Measurements from ENCODE around the gene RPS6KA5. TPM values are rescaled to one million over a fixed set of nuclear protein-coding genes. Genes with fewer than 3 reads are reported as not detected.

The RPS6KA5 gene
- total RNA-seq, 1 experiment from 2014 or later = 8.6 TPM

DNA sequence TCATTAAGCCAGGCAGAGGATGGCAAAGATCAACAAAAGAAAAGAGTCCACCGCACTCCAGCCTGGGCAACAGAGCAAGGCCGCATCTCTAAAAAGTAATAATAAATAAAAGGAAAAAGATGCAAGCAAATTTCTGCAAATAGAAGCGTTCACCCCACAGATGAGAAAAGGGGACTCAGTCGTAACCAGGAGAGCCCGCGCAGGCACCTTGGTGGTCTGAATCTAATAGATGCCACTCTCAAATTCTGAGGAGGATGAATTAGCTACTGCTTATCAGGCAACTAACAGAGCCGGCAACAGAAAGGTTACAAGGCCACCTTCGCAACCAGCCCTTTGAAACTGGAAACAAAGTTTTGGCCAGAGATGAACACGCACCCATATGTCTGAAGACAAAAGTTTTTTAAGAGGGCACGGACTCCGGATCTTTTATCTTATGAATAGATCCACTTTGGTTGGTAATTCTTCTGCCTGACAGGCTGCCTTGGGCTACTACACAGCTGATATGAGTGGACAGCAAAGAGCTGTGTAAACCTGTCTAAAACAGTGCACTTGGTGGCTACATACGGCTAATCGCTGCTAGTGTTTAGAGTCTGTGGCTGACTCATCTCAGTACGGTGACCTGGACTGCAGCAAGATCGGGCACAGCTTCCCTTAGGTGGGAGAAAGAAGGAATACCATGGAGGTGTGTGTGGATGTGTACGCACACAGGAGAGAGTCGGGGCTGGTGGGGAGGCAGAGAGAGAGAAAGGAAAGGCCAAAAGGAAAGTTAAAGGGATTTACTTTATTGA, 211.3 kb downstream of the RPS6KA5 start:
- peak; percentile 33; the same call in 1 of the 2 replicates for ATAC-seq
- H3K9ac ChIP-seq (ENCODE audit: low read length) = no peak overlapping the region
- BruUV-seq (replicated peaks) = no TSS peak

GRCh38 chr14:90846511-90846910, 213.9 kb downstream of the RPS6KA5 start:
- BruUV-seq (replicated peaks) = no TSS peak
- ATAC-seq (peak; percentile 27), DNase-seq (peak; percentile 33)
- H3K36me3 ChIP-seq (ENCODE audit: low read depth, low read length) = no peaks in the 10 kb centered on the region
- H2AFZ ChIP-seq (ENCODE audit: low read length) = no peak overlapping the region
- H3K9me3 ChIP-seq (ENCODE audit: low read length) = no peaks in the 10 kb centered on the region
- no peaks in the 10 kb centered on the region for H3K27me3 ChIP-seq (ENCODE audit: low read length)
- H3K4me2 ChIP-seq (ENCODE audit: low read length) = no peak overlapping the region
- intact Hi-C loops (cut with micrococcal nuclease) = no loop called here
- H3K9me2 ChIP-seq (replicated peaks; ENCODE audit: low read length) = no peaks in the 10 kb centered on the region
- H3K27ac ChIP-seq (ENCODE audit: low read length) = no peak overlapping the region
- ChIA-PET CTCF (no interaction called here), POLR2A (ENCODE audit: unreplicated experiment) (no interaction called here)
- no peak overlapping the region for H3K9ac ChIP-seq (ENCODE audit: low read length)
- TF ChIP-seq EZH2 (IDR thresholded peaks at IDR 0.05; ENCODE audit: low read length, unreplicated experiment) (no peak), EZH2phosphoT487 (IDR thresholded peaks at IDR 0.05; ENCODE audit: borderline replicate concordance, low read length) (no peak), CTCF (conservative IDR thresholded peaks at IDR 0.05; ENCODE audit: low read depth, low read length) (no peak)
- no peaks in the 10 kb centered on the region for H4K20me1 ChIP-seq (ENCODE audit: low read length)
- no peak overlapping the region for H3K4me3 ChIP-seq (ENCODE audit: low read length)
- H3K4me1 ChIP-seq (ENCODE audit: insufficient read depth, low read length) = peaks cover 7% of the 10 kb centered on the region
- no peaks in the 10 kb centered on the region for H3K79me2 ChIP-seq (ENCODE audit: low read length)
- no peaks in the 10 kb centered on the region for H3F3A ChIP-seq (ENCODE audit: low read length, unreplicated experiment)

More for the DNA sequence above, 211.3 kb downstream of the RPS6KA5 start:
- TF ChIP-seq CTCF (conservative IDR thresholded peaks at IDR 0.05; ENCODE audit: low read depth, low read length) (no peak), EZH2phosphoT487 (IDR thresholded peaks at IDR 0.05; ENCODE audit: borderline replicate concordance, low read length) (no peak), EZH2 (IDR thresholded peaks at IDR 0.05; ENCODE audit: low read length, unreplicated experiment) (no peak)
- no peaks in the 10 kb centered on the region for H3K9me3 ChIP-seq (ENCODE audit: low read length)
- no peaks in the 10 kb centered on the region for H3F3A ChIP-seq (ENCODE audit: low read length, unreplicated experiment)
- ChIA-PET CTCF (interaction anchor here (0.6 kb wide), 1 partner anchor 29 kb away, joined by 4 read pairs; no protein-coding TSS in a partner anchor), POLR2A (ENCODE audit: unreplicated experiment) (no interaction called here)
- intact Hi-C loops (cut with micrococcal nuclease) = no loop called here
- DNase-seq = no peak
- H3K36me3 ChIP-seq (ENCODE audit: low read depth, low read length) = no peaks in the 10 kb centered on the region
- no peak overlapping the region for H3K4me2 ChIP-seq (ENCODE audit: low read length)
- no peaks in the 10 kb centered on the region for H3K27me3 ChIP-seq (ENCODE audit: low read length)
- H3K4me1 ChIP-seq (ENCODE audit: insufficient read depth, low read length) = peaks cover 7% of the 10 kb centered on the region
- no peaks in the 10 kb centered on the region for H3K9me2 ChIP-seq (replicated peaks; ENCODE audit: low read length)
- H3K27ac ChIP-seq (ENCODE audit: low read length) = no peak overlapping the region
- H3K79me2 ChIP-seq (ENCODE audit: low read length) = no peaks in the 10 kb centered on the region
- H3K4me3 ChIP-seq (ENCODE audit: low read length) = no peak overlapping the region
- no peak overlapping the region for H2AFZ ChIP-seq (ENCODE audit: low read length)
- no peaks in the 10 kb centered on the region for H4K20me1 ChIP-seq (ENCODE audit: low read length)

GRCh38 chr14:90844321-90844720, 216.1 kb downstream of the RPS6KA5 start:
- H3K9ac ChIP-seq (ENCODE audit: low read length) = no peak overlapping the region
- no peaks in the 10 kb centered on the region for H3F3A ChIP-seq (ENCODE audit: low read length, unreplicated experiment)
- no peaks in the 10 kb centered on the region for H4K20me1 ChIP-seq (ENCODE audit: low read length)
- no peak for ATAC-seq
- H2AFZ ChIP-seq (ENCODE audit: low read length) = no peak overlapping the region
- POLR2A ChIA-PET (ENCODE audit: unreplicated experiment) = no interaction called here
- no peak overlapping the region for H3K27ac ChIP-seq (ENCODE audit: low read length)
- H3K36me3 ChIP-seq (ENCODE audit: low read depth, low read length) = no peaks in the 10 kb centered on the region
- CTCF ChIA-PET = no interaction called here
- no peak overlapping the region for H3K4me3 ChIP-seq (ENCODE audit: low read length)
- H3K27me3 ChIP-seq (ENCODE audit: low read length) = no peaks in the 10 kb centered on the region
- BruUV-seq (replicated peaks) = no TSS peak
- H3K9me2 ChIP-seq (replicated peaks; ENCODE audit: low read length) = no peaks in the 10 kb centered on the region
- intact Hi-C loops (cut with micrococcal nuclease) = no loop called here
- TF ChIP-seq EZH2phosphoT487 (IDR thresholded peaks at IDR 0.05; ENCODE audit: borderline replicate concordance, low read length) = no peak
- TF ChIP-seq EZH2 (IDR thresholded peaks at IDR 0.05; ENCODE audit: low read length, unreplicated experiment) = no peak
- TF ChIP-seq CTCF (conservative IDR thresholded peaks at IDR 0.05; ENCODE audit: low read depth, low read length) = no peak
- H3K79me2 ChIP-seq (ENCODE audit: low read length) = no peaks in the 10 kb centered on the region
- H3K4me1 ChIP-seq (ENCODE audit: insufficient read depth, low read length) = 0 out of 2 replicates have a peak, but pooled peaks cover under 1% of the 10 kb centered on the region
- no peaks in the 10 kb centered on the region for H3K9me3 ChIP-seq (ENCODE audit: low read length)
- no peak overlapping the region for H3K4me2 ChIP-seq (ENCODE audit: low read length)
- DNase-seq = no peak

Measured in PC-3 (cell line).